Thoracic aorta (tissue), 2 donors: Measurements from ENCODE around the gene CTU2. TPM values are rescaled to one million over a fixed set of nuclear protein-coding genes. Genes with fewer than 3 reads are reported as not detected.

Source experiments
- ATAC-seq: fragments of 150-250 bp; one replicate; pipeline ENCODE4 v1.8.0; 2017; ENCODE audit warnings: low read depth; ENCODE audit not compliant: insufficient number of reproducible peaks, low FRiP score
- DNase-seq: peaks from one replicate; pipeline ENCODE4 v3.0.0-alpha.2; 2020; ENCODE audit warnings: low spot score
- H3K27ac ChIP-seq, 2 donors: fragments of 200-600 bp; sonication (generic); 1 replicate in 1 of 2; 2 replicates in 1 of 2; pipeline ENCODE4 v1.5.1; 2016; ENCODE audit warnings: mild to moderate bottlenecking in 2 of 2, moderate library complexity in 2 of 2
- H3K27me3 ChIP-seq: fragments of 200-600 bp; sonication (generic); replicated peaks from 2 replicates; pipeline ENCODE4 v1.6.0; 2016; ENCODE audit warnings: mild to moderate bottlenecking; ENCODE audit not compliant: insufficient read depth
- H3K36me3 ChIP-seq: fragments of 200-600 bp; sonication (generic); one replicate; pipeline ENCODE4 v1.5.1; 2016
- H3K4me1 ChIP-seq, 2 donors: fragments of 200-600 bp; sonication (generic); 1 replicate in 1 of 2; 2 replicates in 1 of 2; pipeline versions ENCODE4 v1.5.1 to v1.6.0; 2016; ENCODE audit warnings: low read depth in 2 of 2, mild to moderate bottlenecking in 1 of 2; ENCODE audit not compliant: control insufficient read depth in 1 of 2
- H3K4me3 ChIP-seq: fragments of 200-600 bp; sonication (generic); 2 replicates; pipeline ENCODE4 v1.5.1; 2016; ENCODE audit warnings: mild to moderate bottlenecking
- H3K9me3 ChIP-seq: fragments of 200-600 bp; sonication (generic); 2 replicates; pipeline ENCODE4 v1.5.1; 2016
- total RNA-seq, 2 donors: library from RNA; depleted of rRNA; stranded (reverse); fragments of >200 nt; gene quantifications; one replicate each; pipeline versions ENCODE4 v1.1.0 to v1.2.3, GENCODE V29; 2016
- TF ChIP-seq, protein P1 (sequence below): fragments of 200-600 bp; sonication (generic); IDR thresholded peaks from one replicate; pipeline ENCODE4 v1.5.1; 2019; ENCODE audit warnings: antibody characterized with exemption

The CTU2 gene
- total RNA-seq, 2 donors from 2014 or later, result 11.1 to 21.0 TPM

- Histone ChIP-seq H3K4me1 (peaks cover 0 to 16% of the 10 kb centered on the region in 2 donors), H3K4me3 (no peak overlapping the region), H3K36me3 (peaks cover 8% of the 10 kb centered on the region), H3K27me3 (no peaks in the 10 kb centered on the region), H3K9me3 (no peaks in the 10 kb centered on the region), H3K27ac (no peak overlapping the region)
- DNase-seq (peak; percentile 26), ATAC-seq (no peak)
- TF ChIP-seq, protein P1, sequence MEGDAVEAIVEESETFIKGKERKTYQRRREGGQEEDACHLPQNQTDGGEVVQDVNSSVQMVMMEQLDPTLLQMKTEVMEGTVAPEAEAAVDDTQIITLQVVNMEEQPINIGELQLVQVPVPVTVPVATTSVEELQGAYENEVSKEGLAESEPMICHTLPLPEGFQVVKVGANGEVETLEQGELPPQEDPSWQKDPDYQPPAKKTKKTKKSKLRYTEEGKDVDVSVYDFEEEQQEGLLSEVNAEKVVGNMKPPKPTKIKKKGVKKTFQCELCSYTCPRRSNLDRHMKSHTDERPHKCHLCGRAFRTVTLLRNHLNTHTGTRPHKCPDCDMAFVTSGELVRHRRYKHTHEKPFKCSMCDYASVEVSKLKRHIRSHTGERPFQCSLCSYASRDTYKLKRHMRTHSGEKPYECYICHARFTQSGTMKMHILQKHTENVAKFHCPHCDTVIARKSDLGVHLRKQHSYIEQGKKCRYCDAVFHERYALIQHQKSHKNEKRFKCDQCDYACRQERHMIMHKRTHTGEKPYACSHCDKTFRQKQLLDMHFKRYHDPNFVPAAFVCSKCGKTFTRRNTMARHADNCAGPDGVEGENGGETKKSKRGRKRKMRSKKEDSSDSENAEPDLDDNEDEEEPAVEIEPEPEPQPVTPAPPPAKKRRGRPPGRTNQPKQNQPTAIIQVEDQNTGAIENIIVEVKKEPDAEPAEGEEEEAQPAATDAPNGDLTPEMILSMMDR, result peak; percentile 87
Observed at GRCh38 chr16:88743693-88744576, 37.6 kb downstream of the CTU2 start.

DNA sequence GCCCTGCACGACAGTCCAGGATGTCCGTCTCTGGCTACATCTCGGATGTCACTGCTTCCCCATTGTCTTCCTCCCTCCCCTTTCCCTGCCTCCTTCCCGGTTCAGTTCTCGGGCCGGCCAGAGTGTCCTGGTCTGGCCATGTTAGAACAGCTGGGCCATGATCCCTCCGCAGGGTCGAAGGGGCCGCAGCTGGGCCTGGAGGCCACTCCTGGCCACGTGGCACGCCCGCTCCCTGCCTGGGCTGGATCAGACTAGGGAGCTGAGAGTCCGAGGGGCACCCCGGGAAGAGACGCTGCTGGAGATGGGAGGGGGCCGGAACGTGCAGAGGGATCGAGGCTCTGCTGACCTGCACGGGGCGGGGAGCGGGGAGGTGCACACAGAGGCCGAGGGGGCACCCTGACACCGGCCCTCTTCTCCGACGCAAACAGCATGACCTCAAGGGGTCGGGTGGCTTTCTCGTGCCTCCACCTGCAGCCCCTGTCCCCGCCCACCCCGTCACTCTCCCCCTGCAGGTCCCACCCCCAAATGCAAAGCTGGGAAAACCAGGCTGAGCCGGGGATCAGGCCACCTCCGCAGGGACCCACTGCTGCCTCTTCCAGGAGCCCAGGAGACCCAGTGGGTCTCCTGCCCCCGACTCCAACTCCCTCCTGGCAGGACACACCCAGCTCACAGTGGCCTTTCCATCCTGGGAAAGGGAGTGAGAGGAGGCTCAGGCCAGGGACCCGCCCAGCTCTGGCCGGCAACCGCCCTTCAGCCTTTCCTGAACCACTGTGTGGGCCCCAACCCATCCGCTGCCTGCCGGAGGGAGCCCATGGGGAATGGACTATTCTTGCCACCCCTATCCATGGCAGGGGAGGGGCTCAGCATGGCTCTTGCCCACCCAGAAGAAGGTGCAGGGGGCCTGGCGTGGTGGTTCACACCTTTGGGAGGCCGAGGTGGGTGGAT is 38.5 kb downstream of the CTU2 start:
- Histone ChIP-seq H3K9me3 (no peaks in the 10 kb centered on the region), H3K27ac (no peak overlapping the region), H3K4me3 (no peak overlapping the region), H3K36me3 (peaks cover 8% of the 10 kb centered on the region), H3K4me1 (peaks cover 0 to 16% of the 10 kb centered on the region in 2 donors), H3K27me3 (no peaks in the 10 kb centered on the region)
- ATAC-seq, result no peak
- TF ChIP-seq, protein P1, result no peak
- no peak for DNase-seq

GRCh38 chr16:88746506-88746905 is 40.2 kb downstream of the CTU2 start:
- Histone ChIP-seq H3K27ac (no peak overlapping the region), H3K9me3 (no peaks in the 10 kb centered on the region), H3K4me3 (no peak overlapping the region), H3K36me3 (no peaks in the 10 kb centered on the region), H3K27me3 (no peaks in the 10 kb centered on the region), H3K4me1 (peaks cover 0 to 16% of the 10 kb centered on the region in 2 donors)
- ATAC-seq, result no peak
- TF ChIP-seq, protein P1, result no peak
- no peak for DNase-seq

DNA sequence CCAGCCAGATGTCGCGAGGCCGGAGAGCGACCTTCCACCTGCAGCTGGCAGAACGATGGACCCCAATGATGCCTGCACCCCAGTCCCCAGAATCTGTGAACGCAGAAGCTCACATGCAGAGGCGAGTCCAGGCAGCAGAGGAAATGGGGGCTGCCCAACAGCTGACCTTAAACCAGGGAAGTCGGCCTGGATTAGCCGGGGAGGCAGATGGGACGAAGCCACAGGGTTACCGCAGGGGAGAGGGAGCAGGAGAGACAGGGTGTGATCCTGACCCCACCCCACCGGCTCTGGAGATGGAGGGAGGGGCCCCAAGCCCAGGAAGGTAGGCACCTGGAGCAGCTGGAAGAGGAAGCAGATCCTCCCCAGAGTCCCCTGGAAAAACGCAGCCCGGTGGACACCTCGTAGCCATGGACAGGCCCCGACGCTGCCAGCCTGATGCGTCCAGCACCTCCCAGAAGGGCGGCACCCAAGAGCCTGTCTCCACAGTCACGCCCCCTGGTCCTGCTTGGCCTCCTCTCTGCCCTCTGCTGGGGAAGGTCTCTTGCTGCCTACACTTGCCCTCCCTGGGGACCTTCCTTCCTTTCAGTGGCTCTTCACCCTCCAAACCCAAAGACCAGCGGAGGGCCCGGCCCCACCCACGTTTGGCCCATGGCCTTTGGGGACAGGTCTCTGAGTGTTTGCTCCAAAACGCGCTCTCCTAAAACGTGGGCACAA is 41.4 kb downstream of the CTU2 start:
- TF ChIP-seq, protein P1, result no peak
- Histone ChIP-seq H3K36me3 (no peaks in the 10 kb centered on the region), H3K9me3 (no peaks in the 10 kb centered on the region), H3K27me3 (no peaks in the 10 kb centered on the region), H3K27ac (no peak overlapping the region), H3K4me1 (peaks cover 0 to 16% of the 10 kb centered on the region in 2 donors), H3K4me3 (no peak overlapping the region)
- DNase-seq (no peak), ATAC-seq (no peak)
